Measurements from ENCODE around the gene CDC14A. TPM values are rescaled to one million over a fixed set of nuclear protein-coding genes. Genes with fewer than 3 reads are reported as not detected.

Gene CDC14A
- total RNA-seq, 4 donors from 2014 or later, result 8.6 to 20.1 (median 11.0) TPM

- Histone ChIP-seq H3K36me3 (peaks cover 0 to 16% of the 10 kb centered on the region in 2 donors), H3K4me1 (no peaks in the 10 kb centered on the region), H3K27me3 (no peaks in the 10 kb centered on the region), H3K27ac (no peak overlapping the region), H3K9me3 (no peaks in the 10 kb centered on the region), H3K4me3 (no peak overlapping the region)
- ATAC-seq, result no peak
- WGBS, 2 donors (ENCODE audit: low coverage in 1 of 2), result 73 to 91% methylated on average over 4 of the region's 4 CpGs
- TF ChIP-seq POLR2A (IDR thresholded peaks at IDR 0.05), result no peak
- no peak for TF ChIP-seq EP300 (IDR thresholded peaks at IDR 0.05)
- TF ChIP-seq POLR2AphosphoS5 (IDR thresholded peaks at IDR 0.05), result no peak
- no peak for TF ChIP-seq CTCF (IDR thresholded peaks at IDR 0.05)
Measured at GRCh38 chr1:100449477-100449876, 97.2 kb downstream of the CDC14A start.

- H3K27ac ChIP-seq, result no peak overlapping the region
- 36 to 57% methylated on average over 1 of the region's 1 CpG for WGBS, 2 donors (ENCODE audit: low coverage in 1 of 2)
- no peaks in the 10 kb centered on the region for H3K9me3 ChIP-seq
- H3K36me3 ChIP-seq, result peaks cover 0 to 16% of the 10 kb centered on the region in 2 donors
- H3K4me3 ChIP-seq, result no peak overlapping the region
- ATAC-seq, result no peak
- H3K4me1 ChIP-seq, result no peaks in the 10 kb centered on the region
- H3K27me3 ChIP-seq, result no peaks in the 10 kb centered on the region
- TF ChIP-seq POLR2AphosphoS5 (IDR thresholded peaks at IDR 0.05) (no peak), EP300 (IDR thresholded peaks at IDR 0.05) (no peak), POLR2A (IDR thresholded peaks at IDR 0.05) (no peak), CTCF (IDR thresholded peaks at IDR 0.05) (no peak)
Measured at GRCh38 chr1:100452641-100453040, 100.3 kb downstream of the CDC14A start.

GRCh38 chr1:100455478-100456072 lies 103.3 kb downstream of the CDC14A start:
- Histone ChIP-seq H3K4me1 (peaks cover 0 to 13% (median 3%) of the 10 kb centered on the region in 3 donors), H3K27ac (no peak overlapping the region), H3K9me3 (no peaks in the 10 kb centered on the region), H3K4me3 (no peak overlapping the region), H3K27me3 (no peaks in the 10 kb centered on the region), H3K36me3 (peaks cover 0 to 1% of the 10 kb centered on the region in 2 donors)
- ATAC-seq, result no peak
- no peak for TF ChIP-seq POLR2AphosphoS5 (IDR thresholded peaks at IDR 0.05)
- peak in 3 of 4 experiments; percentile 25 to 47 (median 37) for TF ChIP-seq CTCF (IDR thresholded peaks at IDR 0.05)

- Histone ChIP-seq H3K4me3 (no peak overlapping the region), H3K4me1 (peaks cover 0 to 13% (median 3%) of the 10 kb centered on the region in 3 donors), H3K9me3 (no peaks in the 10 kb centered on the region), H3K27me3 (no peaks in the 10 kb centered on the region), H3K27ac (no peak overlapping the region), H3K36me3 (no peaks in the 10 kb centered on the region)
- TF ChIP-seq POLR2AphosphoS5 (IDR thresholded peaks at IDR 0.05), result no peak
- TF ChIP-seq CTCF (IDR thresholded peaks at IDR 0.05), result no peak
- no peak for TF ChIP-seq EP300 (IDR thresholded peaks at IDR 0.05)
- no peak for TF ChIP-seq POLR2A (IDR thresholded peaks at IDR 0.05)
- WGBS, 2 donors (ENCODE audit: low coverage in 1 of 2), result 83 to 95% methylated on average over 1 to 2 of the region's 2 CpGs
- ATAC-seq, result no peak
Measured at GRCh38 chr1:100456880-100457279, 104.6 kb downstream of the CDC14A start.

- Histone ChIP-seq H3K27ac (no peak overlapping the region), H3K9me3 (no peaks in the 10 kb centered on the region), H3K4me1 (peaks cover 0 to 13% (median 3%) of the 10 kb centered on the region in 3 donors), H3K36me3 (peaks cover 0 to 4% of the 10 kb centered on the region in 2 donors), H3K27me3 (no peaks in the 10 kb centered on the region), H3K4me3 (no peak overlapping the region)
- WGBS, 2 donors (ENCODE audit: low coverage in 1 of 2), result 80 to 89% methylated on average over 2 of the region's 2 CpGs
- TF ChIP-seq POLR2A (IDR thresholded peaks at IDR 0.05) (no peak), EP300 (IDR thresholded peaks at IDR 0.05) (no peak), POLR2AphosphoS5 (IDR thresholded peaks at IDR 0.05) (no peak), CTCF (IDR thresholded peaks at IDR 0.05) (no peak)
- no peak for ATAC-seq
Measured at GRCh38 chr1:100457683-100458082, 105.4 kb downstream of the CDC14A start.
